Endothelial cell of umbilical vein (primary cell): Measurements from ENCODE around the gene KCTD20. TPM values are rescaled to one million over a fixed set of nuclear protein-coding genes. Genes with fewer than 3 reads are reported as not detected.

ENCODE experiments used
- BruUV-seq: library from RNA; stranded (reverse); fragments of 400-500 nt; replicated peaks from 2 replicates; lab custom pipeline; 2021; lab: Mats Ljungman, UMichigan
- CTCF ChIA-PET: fragments of 300-600, 350-600 bp; sonication (Branson Sonifier 250); formaldehyde crosslinking; loops from one replicate; lab custom pipeline; 2021; ENCODE audit warnings: antibody characterized with exemption, inconsistent platforms; lab: Charles Lee
- POLR2A ChIA-PET: fragments of 300-600, 350-600 bp; sonication (Branson Sonifier 250); formaldehyde crosslinking; loops from one replicate; lab custom pipeline; 2021; ENCODE audit warnings: antibody characterized with exemption, inconsistent platforms; lab: Charles Lee
- DNase-seq: peaks from one replicate; pipeline ENCODE4 v3.0.0-alpha.2; 2011; ENCODE audit warnings: low read depth, low spot score
- FAIRE-seq: peaks from 2 replicates; lab custom pipeline; 2011; peaks lifted over from hg19 to GRCh38; lab: Jason Lieb, UNC
- H2AFZ ChIP-seq: 2 replicates; pipeline ENCODE4 v1.6.0; 2012; ENCODE audit warnings: low read depth, low read length, control low read depth, inconsistent platforms
- H3K27ac ChIP-seq: 2 replicates; pipeline ENCODE4 v1.5.1; 2011; ENCODE audit warnings: low read depth, mild to moderate bottlenecking, control low read depth, low read length, moderate library complexity; ENCODE audit not compliant: insufficient read depth
- H3K27me3 ChIP-seq, 2 experiments: 2 replicates each; pipeline versions ENCODE4 v1.6.0 to v1.6.1; 2011; ENCODE audit warnings: low read length in 2 of 2, mixed read lengths in 1 of 2; ENCODE audit not compliant: control insufficient read depth in 2 of 2, insufficient read depth in 2 of 2
- H3K36me3 ChIP-seq, 2 experiments: 2 replicates in 1 of 2; 3 replicates in 1 of 2; pipeline ENCODE4 v1.5.1; 2011; ENCODE audit warnings: low read length in 2 of 2, mild to moderate bottlenecking in 1 of 2, moderate library complexity in 1 of 2; ENCODE audit not compliant: control insufficient read depth in 2 of 2, insufficient read depth in 2 of 2; ENCODE audit errors: extremely low read depth in 1 of 2
- H3K4me1 ChIP-seq: 3 replicates; pipeline ENCODE4 v1.5.1; 2011; ENCODE audit warnings: mild to moderate bottlenecking, low read length; ENCODE audit not compliant: control insufficient read depth, insufficient read depth; ENCODE audit errors: extremely low read depth
- H3K4me2 ChIP-seq: 2 replicates; pipeline ENCODE4 v1.6.1; 2011; ENCODE audit warnings: low read length, control low read depth, mixed read lengths; ENCODE audit not compliant: insufficient read depth
- H3K4me3 ChIP-seq, 3 experiments: fragments of 200-600 bp in 1 of 3; sonication (generic), shearing (Covaris generic) in 1 of 3; replicated peaks in 1 of 3; 2 replicates each; pipeline ENCODE4 v1.5.1; 2011 to 2016; ENCODE audit warnings: control low read depth in 3 of 3, low read length in 3 of 3, mild to moderate bottlenecking in 2 of 3, inconsistent platforms in 1 of 3, low read depth in 1 of 3, moderate library complexity in 1 of 3; ENCODE audit not compliant: insufficient read depth in 1 of 3
- H3K79me2 ChIP-seq: 2 replicates; pipeline ENCODE4 v1.6.0; 2012; ENCODE audit warnings: low read length, inconsistent platforms; ENCODE audit not compliant: control insufficient read depth, insufficient read depth
- H3K9ac ChIP-seq: replicated peaks from 2 replicates; pipeline ENCODE3; 2011; ENCODE audit warnings: low read length, control low read depth; ENCODE audit not compliant: insufficient read depth; ENCODE audit errors: extremely low read depth
- H3K9me1 ChIP-seq: replicated peaks from 3 replicates; pipeline ENCODE4 v1.6.0; 2011; ENCODE audit warnings: mild to moderate bottlenecking, low read length; ENCODE audit not compliant: control insufficient read depth, insufficient read depth; ENCODE audit errors: extremely low read depth
- H3K9me3 ChIP-seq: replicated peaks from 2 replicates; pipeline ENCODE4 v1.5.1; 2012; ENCODE audit warnings: low read length, inconsistent platforms; ENCODE audit not compliant: control insufficient read depth, insufficient read depth
- H4K20me1 ChIP-seq: replicated peaks from 2 replicates; pipeline ENCODE3; 2011; ENCODE audit warnings: mild to moderate bottlenecking, low read length; ENCODE audit not compliant: control insufficient read depth, insufficient read depth; ENCODE audit errors: extremely low read depth
- EZH2 ChIP-seq: IDR thresholded peaks from 2 replicates; pipeline ENCODE4 v1.6.1; 2012; ENCODE audit warnings: borderline replicate concordance, low read depth, mild to moderate bottlenecking, moderate library complexity, low read length, inconsistent platforms; ENCODE audit not compliant: severe bottlenecking
- FOS ChIP-seq: IDR thresholded peaks from 2 replicates; pipeline ENCODE4 v1.6.1; 2011; ENCODE audit warnings: mild to moderate bottlenecking, low read length, moderate library complexity, borderline replicate concordance; ENCODE audit not compliant: insufficient read depth
- GATA2 ChIP-seq: IDR thresholded peaks from 2 replicates; pipeline ENCODE4 v1.7.0; 2011; ENCODE audit warnings: low read depth, mild to moderate bottlenecking, moderate library complexity, mixed read lengths, low read length; ENCODE audit not compliant: insufficient read length, insufficient read depth
- JUN ChIP-seq: IDR thresholded peaks from 2 replicates; pipeline ENCODE4 v1.6.1; 2011; ENCODE audit warnings: borderline replicate concordance, low read depth; ENCODE audit not compliant: insufficient read length, insufficient read depth
- MAX ChIP-seq: IDR thresholded peaks from 2 replicates; pipeline ENCODE4 v1.6.1; 2011; ENCODE audit not compliant: insufficient read depth, insufficient read length
- POLR2A ChIP-seq: IDR thresholded peaks from 2 replicates; pipeline ENCODE4 v1.6.1; 2012; ENCODE audit warnings: low read depth, mild to moderate bottlenecking, control low read depth, low read length
- dilution Hi-C: fragments of 300-500 bp; cut with MboI; formaldehyde crosslinking; loops from one replicate; pipeline ENCODE4 v1.15.0; 2019; ENCODE audit warnings: low sequenced_read_pairs; ENCODE audit not compliant: extremely low pct_ligation_motif_present
- intact Hi-C: fragments of 100-400 bp; cut with micrococcal nuclease; formaldehyde crosslinking; loops from one replicate; pipeline ENCODE4 v1.10.0; 2022
- polyA plus RNA-seq, 4 experiments: library from polyadenylated mRNA; depleted of rRNA in 3 of 4; stranded (reverse) in 3 of 4; unstranded in 1 of 4; fragments of >200 nt; gene quantifications; 2 replicates each; pipeline versions ENCODE4 v1.2.1 to v1.2.3, GENCODE V29; 2011 to 2012; ENCODE audit warnings: missing spikeins in 1 of 4
- total RNA-seq: library from RNA; stranded (reverse); gene quantifications from 2 replicates; pipeline ENCODE4 v1.2.3, GENCODE V29; 2021
- TF ChIP-seq, protein P1 (sequence below), 2 donors: IDR thresholded peaks; 1 replicate in 1 of 2; 2 replicates in 1 of 2; pipeline ENCODE4 v1.5.1; 2011; ENCODE audit warnings: low read length in 2 of 2, mild to moderate bottlenecking in 2 of 2, moderate library complexity in 2 of 2, control low read depth in 1 of 2, inconsistent platforms in 1 of 2, low read depth in 1 of 2; ENCODE audit not compliant: insufficient read depth in 1 of 2; ENCODE audit errors: extremely low read depth in 1 of 2

KCTD20 gene
- total and polyA plus RNA-seq, 2 donors (not counting 3 experiments of a cell fraction or from before 2014, with no cell fraction given), result 26.2 to 47.2 TPM

DNA sequence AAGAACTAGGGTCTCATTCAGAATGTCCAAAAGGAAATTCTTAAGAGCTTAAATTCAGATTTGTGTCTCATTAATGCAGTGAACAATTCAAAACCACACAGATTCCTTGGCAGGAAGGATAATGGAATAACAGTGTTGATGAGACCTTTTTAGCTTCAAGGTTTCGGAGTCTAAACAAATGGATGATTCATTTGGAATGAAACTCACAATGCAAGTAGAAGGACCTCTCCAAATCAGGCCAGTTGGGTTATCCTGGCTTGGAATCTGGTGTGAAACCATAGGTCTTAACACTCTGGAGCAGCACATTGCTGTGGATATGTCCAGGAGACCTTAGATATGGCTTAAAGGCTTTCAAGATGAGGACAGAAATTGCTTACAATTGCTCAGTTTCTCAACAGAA lies 44.9 kb downstream of the KCTD20 start:
- no peaks in the 10 kb centered on the region for H4K20me1 ChIP-seq
- no peak overlapping the region for H3K9ac ChIP-seq
- BruUV-seq, result no TSS peak
- H3K27me3 ChIP-seq, result no peaks in the 10 kb centered on the region
- H2AFZ ChIP-seq, result no peak overlapping the region
- H3K4me2 ChIP-seq, result no peak overlapping the region
- no peak for FAIRE-seq
- dilution Hi-C loops, result no loop called here
- H3K27ac ChIP-seq, result no peak overlapping the region
- H3K36me3 ChIP-seq, result peaks cover 0 to 12% of the 10 kb centered on the region in 2 experiments
- no peaks in the 10 kb centered on the region for H3K4me1 ChIP-seq
- H3K9me1 ChIP-seq, result no peaks in the 10 kb centered on the region
- POLR2A ChIA-PET, result interaction anchor here (0.5 kb wide), 1 partner anchor 201 kb away, joined by 5 read pairs; no protein-coding TSS in a partner anchor
- CTCF ChIA-PET, result interaction anchor here (1.0 to 1.9 kb wide), 4 partner anchors 10 to 64 kb away, joined by 3 to 4 read pairs (median 4); no protein-coding TSS in a partner anchor
- no peaks in the 10 kb centered on the region for H3K79me2 ChIP-seq
- no peaks in the 10 kb centered on the region for H3K9me3 ChIP-seq
- H3K4me3 ChIP-seq, result no peak overlapping the region
- intact Hi-C loops, result no loop called here
- TF ChIP-seq MAX (no peak), EZH2 (no peak), GATA2 (no peak), POLR2A (no peak), JUN (no peak), FOS (no peak)
- TF ChIP-seq, protein P1, sequence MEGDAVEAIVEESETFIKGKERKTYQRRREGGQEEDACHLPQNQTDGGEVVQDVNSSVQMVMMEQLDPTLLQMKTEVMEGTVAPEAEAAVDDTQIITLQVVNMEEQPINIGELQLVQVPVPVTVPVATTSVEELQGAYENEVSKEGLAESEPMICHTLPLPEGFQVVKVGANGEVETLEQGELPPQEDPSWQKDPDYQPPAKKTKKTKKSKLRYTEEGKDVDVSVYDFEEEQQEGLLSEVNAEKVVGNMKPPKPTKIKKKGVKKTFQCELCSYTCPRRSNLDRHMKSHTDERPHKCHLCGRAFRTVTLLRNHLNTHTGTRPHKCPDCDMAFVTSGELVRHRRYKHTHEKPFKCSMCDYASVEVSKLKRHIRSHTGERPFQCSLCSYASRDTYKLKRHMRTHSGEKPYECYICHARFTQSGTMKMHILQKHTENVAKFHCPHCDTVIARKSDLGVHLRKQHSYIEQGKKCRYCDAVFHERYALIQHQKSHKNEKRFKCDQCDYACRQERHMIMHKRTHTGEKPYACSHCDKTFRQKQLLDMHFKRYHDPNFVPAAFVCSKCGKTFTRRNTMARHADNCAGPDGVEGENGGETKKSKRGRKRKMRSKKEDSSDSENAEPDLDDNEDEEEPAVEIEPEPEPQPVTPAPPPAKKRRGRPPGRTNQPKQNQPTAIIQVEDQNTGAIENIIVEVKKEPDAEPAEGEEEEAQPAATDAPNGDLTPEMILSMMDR (IDR thresholded peaks at IDR 0.05; ENCODE audit: extremely low read depth in 1 of 2, insufficient read depth in 1 of 2, low read depth in 1 of 2, low read length in 2 of 2), result no peak
- no peak for DNase-seq
